KMS-11 (cell line): ENCODE measurements around the gene SLC40A1.

Source experiments
- H2AFZ ChIP-seq: fragments of 200-600 bp; sonication (generic); 2 replicates; pipeline ENCODE4 v1.6.1; 2016; ENCODE audit warnings: antibody characterized with exemption, mixed run types, low read depth
- H3K27ac ChIP-seq: fragments of 200-600 bp; sonication (generic); 2 replicates; pipeline ENCODE4 v1.6.1; 2016; ENCODE audit warnings: mild to moderate bottlenecking, mixed run types
- H3K27me3 ChIP-seq: fragments of 200-600 bp; sonication (generic); 2 replicates; pipeline ENCODE4 v1.6.1; 2017; ENCODE audit warnings: mild to moderate bottlenecking, low read depth, mixed run types, moderate library complexity; ENCODE audit not compliant: insufficient read depth
- H3K36me3 ChIP-seq: fragments of 200-600 bp; sonication (generic); 2 replicates; pipeline ENCODE4 v1.6.1; 2017; ENCODE audit warnings: mild to moderate bottlenecking, mixed run types; ENCODE audit not compliant: insufficient read depth
- H3K4me1 ChIP-seq: fragments of 200-600 bp; sonication (generic); 2 replicates; pipeline ENCODE4 v1.6.1; 2016; ENCODE audit warnings: mild to moderate bottlenecking, low read depth, mixed run types; ENCODE audit not compliant: poor library complexity, severe bottlenecking
- H3K4me2 ChIP-seq: fragments of 200-600 bp; sonication (generic); 2 replicates; pipeline ENCODE4 v1.7.0; 2016; ENCODE audit warnings: mild to moderate bottlenecking, mixed run types
- H3K4me3 ChIP-seq: fragments of 200-600 bp; sonication (generic); IDR thresholded peaks from 2 replicates; pipeline ENCODE4 v1.6.1; 2017; ENCODE audit warnings: low read depth, low read length, mixed read lengths; ENCODE audit not compliant: insufficient read depth
- H3K79me2 ChIP-seq: fragments of 200-600 bp; sonication (generic); 2 replicates; pipeline ENCODE4 v1.6.1; 2016; ENCODE audit warnings: low read depth, mixed run types; ENCODE audit not compliant: insufficient read depth
- H3K9ac ChIP-seq: fragments of 200-600 bp; sonication (generic); 2 replicates; pipeline ENCODE4 v1.6.1; 2016; ENCODE audit warnings: mild to moderate bottlenecking, mixed run types
- H4K20me1 ChIP-seq: fragments of 200-600 bp; sonication (generic); 2 replicates; pipeline ENCODE4 v1.6.1; 2016; ENCODE audit warnings: mild to moderate bottlenecking, mixed run types; ENCODE audit not compliant: insufficient read depth
- CTCF ChIP-seq: fragments of 200-600 bp; sonication (generic); conservative IDR thresholded peaks from 2 replicates; pipeline ENCODE4 v1.6.1; 2017; ENCODE audit warnings: low read depth, mild to moderate bottlenecking, antibody characterized with exemption, low read length, moderate library complexity, mixed read lengths

The SLC40A1 gene

GRCh38 chr2:189519631-189520387, 60.8 kb downstream of the SLC40A1 start:
- no peak for TF ChIP-seq CTCF
- H3K4me1 ChIP-seq = peaks cover 24% of the 10 kb centered on the region
- H3K4me3 ChIP-seq = no peak overlapping the region
- H3K9ac ChIP-seq = no peak overlapping the region
- H4K20me1 ChIP-seq = no peaks in the 10 kb centered on the region
- H3K27me3 ChIP-seq = no peaks in the 10 kb centered on the region
- no peaks in the 10 kb centered on the region for H3K36me3 ChIP-seq
- H2AFZ ChIP-seq = no peak overlapping the region
- no peaks in the 10 kb centered on the region for H3K79me2 ChIP-seq
- no peak overlapping the region for H3K4me2 ChIP-seq
- no peak overlapping the region for H3K27ac ChIP-seq

DNA sequence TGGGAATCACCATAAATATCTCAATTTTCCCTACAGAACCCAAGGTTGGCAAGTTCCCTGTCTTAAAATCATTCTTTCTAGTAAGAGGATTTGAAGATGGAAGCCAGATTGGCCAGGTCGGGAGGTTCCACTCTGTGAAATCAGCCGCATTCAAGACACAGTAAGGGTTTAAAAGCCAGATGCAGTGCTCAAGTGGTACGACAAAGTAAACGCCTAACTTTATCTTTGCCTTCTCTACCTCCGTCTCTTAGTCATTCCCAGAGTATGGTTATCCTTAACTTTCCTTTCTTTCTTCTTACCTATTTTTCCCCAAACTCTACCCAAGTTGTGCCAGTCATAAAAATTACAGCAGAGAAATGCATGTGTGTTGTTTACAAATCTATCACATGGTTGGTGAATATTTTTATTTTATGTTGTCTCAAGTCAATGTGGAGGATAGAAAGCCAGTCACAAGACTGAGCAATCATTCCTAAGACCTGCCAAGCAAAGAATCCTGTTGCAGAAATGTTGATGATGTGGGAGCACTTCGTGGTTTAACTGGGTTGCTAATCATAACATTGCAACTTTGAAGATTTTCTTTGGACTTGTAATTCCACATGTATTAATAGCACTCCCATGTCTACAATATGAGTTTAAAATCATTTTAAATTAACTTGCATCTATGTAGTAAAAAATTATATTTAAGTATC, 62.6 kb downstream of the SLC40A1 start:
- Histone ChIP-seq H3K27ac (no peak overlapping the region), H3K4me1 (peaks cover 21% of the 10 kb centered on the region), H3K4me3 (no peak overlapping the region), H3K36me3 (no peaks in the 10 kb centered on the region), H2AFZ (no peak overlapping the region), H4K20me1 (no peaks in the 10 kb centered on the region), H3K9ac (no peak overlapping the region), H3K79me2 (no peaks in the 10 kb centered on the region), H3K4me2 (no peak overlapping the region), H3K27me3 (no peaks in the 10 kb centered on the region)
- no peak for TF ChIP-seq CTCF

DNA sequence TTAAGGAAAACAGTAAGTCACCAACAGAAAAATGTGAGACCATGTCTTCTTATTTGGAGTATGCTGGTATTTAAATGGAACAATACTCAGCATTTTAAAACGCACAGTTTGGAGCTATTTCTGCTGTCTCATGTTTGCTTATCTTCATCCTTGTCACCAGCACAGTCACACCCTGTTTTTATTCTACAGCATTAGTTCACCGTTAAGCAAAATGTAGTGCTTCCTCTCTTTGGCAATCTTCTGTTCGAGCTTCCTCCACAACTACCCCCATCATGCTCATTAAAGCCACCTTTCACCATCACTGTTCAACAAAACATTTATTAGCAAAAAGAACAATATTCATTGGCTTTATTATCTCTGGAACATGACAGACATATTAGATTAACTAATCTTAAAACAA, 64.0 kb downstream of the SLC40A1 start:
- H3K9ac ChIP-seq = no peak overlapping the region
- H3K4me2 ChIP-seq = no peak overlapping the region
- no peak for TF ChIP-seq CTCF
- H3K79me2 ChIP-seq = no peaks in the 10 kb centered on the region
- H3K36me3 ChIP-seq = no peaks in the 10 kb centered on the region
- H3K4me3 ChIP-seq = no peak overlapping the region
- H3K4me1 ChIP-seq = peaks cover 7% of the 10 kb centered on the region
- no peak overlapping the region for H2AFZ ChIP-seq
- H3K27ac ChIP-seq = no peak overlapping the region
- no peaks in the 10 kb centered on the region for H4K20me1 ChIP-seq
- no peaks in the 10 kb centered on the region for H3K27me3 ChIP-seq

DNA sequence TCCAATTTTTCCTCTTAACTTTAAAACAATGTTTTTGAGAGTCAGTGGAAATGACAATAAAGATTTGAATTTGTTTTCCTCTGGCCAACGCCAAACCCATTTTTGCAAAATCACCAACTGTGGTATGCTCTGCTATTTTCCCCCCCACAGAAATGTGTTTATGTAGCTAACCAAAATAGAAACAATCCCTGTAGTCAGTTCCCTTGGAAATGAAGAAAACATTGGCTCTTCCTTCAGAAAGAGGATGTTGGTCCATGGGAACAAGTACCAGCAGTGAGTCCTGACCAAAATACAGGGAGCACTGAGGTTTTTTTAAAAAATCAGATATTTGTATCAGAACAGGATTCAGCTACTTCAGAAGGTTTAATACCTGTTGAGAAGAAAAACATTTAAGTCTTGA, 65.3 kb downstream of the SLC40A1 start:
- no peak for TF ChIP-seq CTCF
- H4K20me1 ChIP-seq = no peaks in the 10 kb centered on the region
- H3K4me2 ChIP-seq = no peak overlapping the region
- no peaks in the 10 kb centered on the region for H3K36me3 ChIP-seq
- no peak overlapping the region for H3K4me3 ChIP-seq
- H3K27me3 ChIP-seq = no peaks in the 10 kb centered on the region
- H2AFZ ChIP-seq = no peak overlapping the region
- no peak overlapping the region for H3K9ac ChIP-seq
- no peaks in the 10 kb centered on the region for H3K4me1 ChIP-seq
- no peaks in the 10 kb centered on the region for H3K79me2 ChIP-seq
- H3K27ac ChIP-seq = no peak overlapping the region
